Vagina (tissue), 2 donors: ENCODE results near the gene COBLL1. TPM values are rescaled to one million over a fixed set of nuclear protein-coding genes. Genes with fewer than 3 reads are reported as not detected.

Experiments used
- DNase-seq, 2 donors: peaks; one replicate each; pipeline ENCODE4 v3.0.0-alpha.2; 2017; ENCODE audit errors: extremely low spot score in 2 of 2
- H3K27ac ChIP-seq: fragments of 200-600 bp; sonication (generic); one replicate; pipeline ENCODE4 v1.5.1; 2019
- H3K27me3 ChIP-seq: fragments of 200-600 bp; sonication (generic); one replicate; pipeline ENCODE4 v1.5.1; 2019
- H3K36me3 ChIP-seq, 2 donors: fragments of 200-600 bp; sonication (generic); one replicate each; pipeline ENCODE4 v1.5.1; 2017 to 2019
- H3K4me1 ChIP-seq: fragments of 200-600 bp; sonication (generic); one replicate; pipeline ENCODE4 v1.5.1; 2019
- H3K4me3 ChIP-seq, 2 donors: fragments of 200-600 bp; sonication (generic); 1 replicate in 1 of 2; 2 replicates in 1 of 2; pipeline ENCODE4 v1.5.1; 2016 to 2019
- H3K9me3 ChIP-seq: fragments of 200-600 bp; sonication (generic); one replicate; pipeline ENCODE4 v1.5.1; 2019
- POLR2A ChIP-seq, 2 donors: fragments of 450-650 bp; IDR thresholded peaks; one replicate each; pipeline ENCODE4 v1.6.1; 2017; ENCODE audit warnings: antibody characterized with exemption in 2 of 2, mild to moderate bottlenecking in 2 of 2, moderate library complexity in 2 of 2
- POLR2AphosphoS5 ChIP-seq, 2 donors: sonication (generic); formaldehyde crosslinking; IDR thresholded peaks; one replicate each; pipeline ENCODE4 v1.9.0; 2017; ENCODE audit warnings: antibody characterized with exemption in 2 of 2, mild to moderate bottlenecking in 2 of 2, low read depth in 1 of 2; ENCODE audit not compliant: insufficient read depth in 1 of 2
- intact Hi-C: fragments of 100-400 bp; cut with DNase I; formaldehyde crosslinking; loops from one replicate; pipeline ENCODE4 v1.15.1; 2023
- total RNA-seq: library from RNA; depleted of rRNA; stranded (reverse); fragments of >200 nt; gene quantifications from one replicate; pipeline ENCODE4 v1.2.3, GENCODE V29; 2016
- TF ChIP-seq, protein P1 (sequence below), 3 experiments: fragments of 450-650 bp in 2 of 3; fragments of 200-600 bp in 1 of 3; sonication (generic) in 1 of 3; IDR thresholded peaks; one replicate each; pipeline ENCODE4 v1.5.1; 2017 to 2019; ENCODE audit warnings: antibody characterized with exemption in 3 of 3, mild to moderate bottlenecking in 2 of 3, moderate library complexity in 2 of 3

The COBLL1 gene
- total RNA-seq, 1 donor from 2014 or later, result 79.6 TPM

DNA sequence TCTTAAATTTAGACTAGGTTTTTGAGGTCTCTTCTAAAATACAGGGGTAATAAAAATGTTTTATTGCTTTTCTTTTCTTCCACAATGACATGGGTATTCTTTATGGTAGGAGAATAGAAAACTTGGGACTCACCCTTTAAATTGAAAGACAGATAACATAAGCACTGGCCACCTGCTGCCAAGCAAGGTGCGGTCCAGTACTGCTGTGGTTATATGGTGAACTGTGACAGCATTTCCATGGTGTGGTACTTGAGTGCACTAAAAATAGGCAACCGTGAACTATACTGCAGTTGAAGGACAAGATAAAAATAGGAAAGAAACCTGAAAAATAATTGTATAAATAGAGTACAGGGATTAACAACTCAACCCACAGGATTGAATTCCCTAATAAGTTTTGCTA lies 165.9 kb downstream of the COBLL1 start:
- DNase-seq, result no peak
- intact Hi-C loops, result no loop called here
- H3K4me1 ChIP-seq, result no peaks in the 10 kb centered on the region
- no peaks in the 10 kb centered on the region for H3K27me3 ChIP-seq
- no peak overlapping the region for H3K27ac ChIP-seq
- H3K36me3 ChIP-seq, result no peaks in the 10 kb centered on the region
- TF ChIP-seq, protein P1, sequence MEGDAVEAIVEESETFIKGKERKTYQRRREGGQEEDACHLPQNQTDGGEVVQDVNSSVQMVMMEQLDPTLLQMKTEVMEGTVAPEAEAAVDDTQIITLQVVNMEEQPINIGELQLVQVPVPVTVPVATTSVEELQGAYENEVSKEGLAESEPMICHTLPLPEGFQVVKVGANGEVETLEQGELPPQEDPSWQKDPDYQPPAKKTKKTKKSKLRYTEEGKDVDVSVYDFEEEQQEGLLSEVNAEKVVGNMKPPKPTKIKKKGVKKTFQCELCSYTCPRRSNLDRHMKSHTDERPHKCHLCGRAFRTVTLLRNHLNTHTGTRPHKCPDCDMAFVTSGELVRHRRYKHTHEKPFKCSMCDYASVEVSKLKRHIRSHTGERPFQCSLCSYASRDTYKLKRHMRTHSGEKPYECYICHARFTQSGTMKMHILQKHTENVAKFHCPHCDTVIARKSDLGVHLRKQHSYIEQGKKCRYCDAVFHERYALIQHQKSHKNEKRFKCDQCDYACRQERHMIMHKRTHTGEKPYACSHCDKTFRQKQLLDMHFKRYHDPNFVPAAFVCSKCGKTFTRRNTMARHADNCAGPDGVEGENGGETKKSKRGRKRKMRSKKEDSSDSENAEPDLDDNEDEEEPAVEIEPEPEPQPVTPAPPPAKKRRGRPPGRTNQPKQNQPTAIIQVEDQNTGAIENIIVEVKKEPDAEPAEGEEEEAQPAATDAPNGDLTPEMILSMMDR (IDR thresholded peaks at IDR 0.05), result no peak
- TF ChIP-seq POLR2AphosphoS5 (IDR thresholded peaks at IDR 0.05; ENCODE audit: insufficient read depth in 1 of 2, low read depth in 1 of 2) (no peak), POLR2A (IDR thresholded peaks at IDR 0.05) (no peak)
- no peaks in the 10 kb centered on the region for H3K9me3 ChIP-seq
- H3K4me3 ChIP-seq, result no peak overlapping the region

DNA sequence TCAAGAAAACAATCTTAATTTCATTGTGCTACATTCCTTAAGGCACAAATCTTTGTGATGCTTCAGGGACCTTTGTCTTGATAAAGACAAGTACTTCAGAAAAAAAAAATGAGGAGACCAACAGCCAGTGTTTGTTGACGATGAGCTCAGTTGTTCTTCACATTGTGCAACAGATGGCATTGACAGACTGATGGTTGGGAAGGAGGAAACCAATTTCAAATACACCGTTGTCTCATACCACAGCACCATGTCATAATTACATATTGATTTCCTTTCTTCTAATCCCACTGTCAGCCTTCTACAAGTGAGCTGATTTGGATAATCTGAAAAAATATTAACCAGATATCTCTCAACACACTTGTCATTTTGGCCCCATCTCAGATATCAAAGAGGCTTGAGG lies 166.6 kb downstream of the COBLL1 start:
- Histone ChIP-seq H3K27ac (no peak overlapping the region), H3K4me1 (no peaks in the 10 kb centered on the region), H3K9me3 (no peaks in the 10 kb centered on the region), H3K27me3 (no peaks in the 10 kb centered on the region), H3K36me3 (no peaks in the 10 kb centered on the region), H3K4me3 (no peak overlapping the region)
- TF ChIP-seq, protein P1 (IDR thresholded peaks at IDR 0.05), result no peak
- no peak for TF ChIP-seq POLR2A (IDR thresholded peaks at IDR 0.05)
- no peak for DNase-seq
- intact Hi-C loops, result no loop called here

DNA sequence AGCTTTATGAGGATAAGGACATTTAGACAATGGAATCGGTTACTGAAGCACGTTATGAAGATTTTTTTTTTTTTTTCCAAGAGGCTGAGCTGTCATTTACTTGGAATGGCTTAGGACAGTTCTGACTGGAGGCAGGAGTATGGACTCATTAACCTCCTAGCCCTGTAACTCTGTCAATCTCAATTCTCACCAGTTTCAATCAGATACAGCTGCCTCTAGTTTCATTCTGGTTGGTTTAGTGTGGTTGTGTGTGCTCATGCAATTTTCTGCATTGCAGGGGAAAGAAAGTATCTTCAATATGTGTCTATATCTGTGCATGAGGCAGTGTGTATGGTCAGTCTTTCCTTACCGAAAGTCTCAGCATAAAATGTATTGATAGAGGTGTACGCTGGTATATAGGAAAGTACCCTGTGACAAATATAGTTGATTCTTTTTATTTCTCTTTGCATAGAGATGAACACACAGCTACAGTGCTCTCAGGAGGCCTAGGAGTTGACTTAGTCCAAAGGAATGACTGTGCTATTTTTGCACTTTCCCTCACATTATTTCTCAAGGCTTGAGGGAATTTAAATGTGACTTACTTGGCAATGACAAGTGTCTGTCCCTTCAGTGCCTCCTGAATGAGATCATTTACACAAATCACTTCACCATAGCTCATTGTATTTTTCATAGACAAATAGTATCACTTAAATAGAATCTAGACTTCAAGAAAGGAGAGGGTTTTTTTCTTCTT lies 169.8 kb downstream of the COBLL1 start:
- DNase-seq, result no peak
- no peak overlapping the region for H3K27ac ChIP-seq
- no peaks in the 10 kb centered on the region for H3K27me3 ChIP-seq
- H3K36me3 ChIP-seq, result no peaks in the 10 kb centered on the region
- no peaks in the 10 kb centered on the region for H3K4me1 ChIP-seq
- TF ChIP-seq, protein P1 (IDR thresholded peaks at IDR 0.05), result no peak
- TF ChIP-seq POLR2A (IDR thresholded peaks at IDR 0.05), result no peak
- TF ChIP-seq POLR2AphosphoS5 (IDR thresholded peaks at IDR 0.05; ENCODE audit: insufficient read depth in 1 of 2, low read depth in 1 of 2), result no peak
- no peaks in the 10 kb centered on the region for H3K9me3 ChIP-seq
- intact Hi-C loops, result no loop called here
- no peak overlapping the region for H3K4me3 ChIP-seq

DNA sequence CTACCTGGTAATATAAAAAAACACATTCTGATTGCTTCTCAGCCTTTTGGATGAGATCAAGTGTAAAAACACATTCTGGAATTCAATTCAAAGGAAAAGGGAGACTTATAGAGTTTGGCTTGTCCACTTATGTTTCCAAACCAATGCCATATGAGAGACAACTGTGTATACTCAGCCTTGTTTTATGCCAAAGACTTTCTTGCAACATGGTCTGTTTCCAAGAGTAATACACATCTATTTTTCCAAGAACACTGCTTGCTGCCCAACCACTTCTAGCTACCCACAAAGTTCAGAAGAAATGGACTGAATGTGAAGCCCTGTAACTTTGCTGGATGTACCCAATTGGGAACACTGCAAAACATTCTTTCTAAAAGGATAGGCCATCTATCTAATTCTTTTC lies 172.3 kb downstream of the COBLL1 start:
- no peaks in the 10 kb centered on the region for H3K9me3 ChIP-seq
- TF ChIP-seq, protein P1 (IDR thresholded peaks at IDR 0.05), result no peak
- TF ChIP-seq POLR2AphosphoS5 (IDR thresholded peaks at IDR 0.05; ENCODE audit: insufficient read depth in 1 of 2, low read depth in 1 of 2) (no peak), POLR2A (IDR thresholded peaks at IDR 0.05) (no peak)
- no peak overlapping the region for H3K27ac ChIP-seq
- H3K36me3 ChIP-seq, result no peaks in the 10 kb centered on the region
- H3K4me1 ChIP-seq, result no peaks in the 10 kb centered on the region
- intact Hi-C loops, result no loop called here
- H3K27me3 ChIP-seq, result no peaks in the 10 kb centered on the region
- H3K4me3 ChIP-seq, result no peak overlapping the region
- no peak for DNase-seq

DNA sequence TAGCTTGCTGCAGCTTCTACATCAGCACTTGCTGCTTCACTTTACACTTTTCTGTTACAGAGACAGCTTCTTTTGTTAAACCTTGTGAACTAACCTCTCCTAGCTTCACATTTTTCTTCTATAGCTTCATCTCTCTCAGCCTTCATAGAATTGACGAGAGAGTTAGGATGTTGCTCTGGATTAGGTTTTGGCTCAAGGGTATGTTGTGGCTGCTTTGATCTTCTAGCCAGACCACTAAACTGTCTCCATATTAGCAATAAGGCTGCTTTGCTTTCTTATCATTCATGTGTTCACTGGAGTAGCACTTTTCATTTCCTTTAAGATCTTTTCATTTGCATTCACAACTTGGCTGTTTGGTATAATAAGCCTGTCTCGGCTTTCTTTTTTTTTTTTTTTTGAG lies 174.1 kb downstream of the COBLL1 start:
- intact Hi-C loops, result no loop called here
- Histone ChIP-seq H3K9me3 (no peaks in the 10 kb centered on the region), H3K4me1 (no peaks in the 10 kb centered on the region), H3K27ac (no peak overlapping the region), H3K27me3 (no peaks in the 10 kb centered on the region), H3K36me3 (no peaks in the 10 kb centered on the region), H3K4me3 (no peak overlapping the region)
- TF ChIP-seq, protein P1 (IDR thresholded peaks at IDR 0.05), result no peak
- TF ChIP-seq POLR2A (IDR thresholded peaks at IDR 0.05) (no peak), POLR2AphosphoS5 (IDR thresholded peaks at IDR 0.05; ENCODE audit: insufficient read depth in 1 of 2, low read depth in 1 of 2) (no peak)
- no peak for DNase-seq
